Measurements from ENCODE around the gene TEX47. TPM values are rescaled to one million over a fixed set of nuclear protein-coding genes. Genes with fewer than 3 reads are reported as not detected.

Gene TEX47
- total RNA-seq, 1 experiment from 2014 or later, result not detected

DNA sequence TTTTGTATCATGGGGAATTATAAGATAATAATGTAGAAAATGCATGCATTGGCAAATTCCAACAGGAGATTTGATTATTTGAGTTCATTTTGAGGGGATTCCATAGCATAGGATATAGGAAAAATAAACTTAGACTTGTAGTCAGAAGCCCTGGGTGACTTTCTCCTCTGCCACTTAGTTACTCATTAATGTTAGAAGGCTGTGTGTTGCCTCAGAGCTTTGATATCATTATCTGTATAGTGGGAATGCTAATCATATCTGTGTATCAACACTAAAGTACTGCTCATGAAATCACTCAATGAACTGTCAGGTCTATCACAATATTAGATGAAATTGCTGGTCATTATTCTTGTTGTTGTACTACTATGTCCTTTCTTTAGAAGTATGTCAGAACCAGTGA is 23.0 kb upstream of the TEX47 start:
- ATAC-seq (no peak), DNase-seq (ENCODE audit: low read depth, low spot score) (no peak)
- Histone ChIP-seq H3K4me3 (ENCODE audit: low read depth in 2 of 2, low read length in 2 of 2) (no peak overlapping the region), H3K36me3 (ENCODE audit: control insufficient read depth, insufficient read depth, low read length) (no peaks in the 10 kb centered on the region), H3K9me3 (ENCODE audit: control insufficient read depth, insufficient read depth, low read depth, low read length) (no peaks in the 10 kb centered on the region), H3K27ac (ENCODE audit: low read length) (no peak overlapping the region), H3K27me3 (ENCODE audit: control insufficient read depth, insufficient read depth, low read length) (no peaks in the 10 kb centered on the region), H3K4me1 (ENCODE audit: control insufficient read depth, insufficient read depth, low read length) (no peaks in the 10 kb centered on the region)
- POLR2A ChIA-PET, result no interaction called here
- intact Hi-C loops (cut with micrococcal nuclease; ENCODE audit: unreplicated experiment) (no loop called here), in situ Hi-C loops (cut with HindIII; ENCODE audit: low pct_unique_long_range_greater_than_20kb, low sequenced_read_pairs) (no loop called here)
- BruUV-seq (replicated peaks), result no TSS peak
- CTCF ChIA-PET, result no interaction called here
- no peak for TF ChIP-seq POLR2AphosphoS5 (IDR thresholded peaks at IDR 0.05; ENCODE audit: low read depth, low read length)
- no peak for TF ChIP-seq CTCF (IDR thresholded peaks at IDR 0.05)

DNA sequence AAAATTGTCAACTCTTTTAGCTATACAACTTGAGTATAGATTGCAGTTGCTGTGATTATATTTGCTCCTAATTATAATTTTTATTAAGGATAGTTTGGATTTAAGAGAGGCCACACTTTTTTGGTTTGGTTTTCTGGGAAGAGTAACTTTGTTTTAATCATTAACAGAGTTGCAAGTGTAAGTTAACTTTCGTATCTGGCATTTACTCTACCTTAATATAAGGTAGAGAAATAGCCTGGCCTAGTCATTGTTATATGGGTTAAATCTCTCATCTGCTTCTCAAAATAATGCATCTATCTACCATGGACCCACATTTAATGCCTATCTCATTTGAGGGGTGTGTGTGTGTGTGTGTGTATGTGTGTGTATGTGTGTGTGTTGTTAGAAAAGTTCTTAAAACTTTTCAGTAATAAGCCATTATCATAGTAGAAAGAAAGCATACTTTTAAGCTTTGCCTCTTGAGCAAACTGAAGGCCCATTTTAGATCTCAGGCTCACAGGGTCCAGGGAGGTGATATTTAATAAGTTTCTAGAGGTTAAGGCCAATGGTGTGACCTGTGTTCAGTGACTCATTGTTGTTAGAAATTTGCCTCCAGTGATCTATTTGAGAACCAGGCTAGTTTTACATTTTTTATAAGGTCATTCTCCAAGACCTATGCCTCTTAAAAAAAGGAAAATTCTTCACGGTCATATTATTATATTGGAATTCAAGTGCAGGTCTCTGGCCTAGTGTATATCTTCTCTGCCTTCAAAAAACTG is 10.9 kb upstream of the TEX47 start:
- H3K9me3 ChIP-seq (ENCODE audit: control insufficient read depth, insufficient read depth, low read depth, low read length), result no peaks in the 10 kb centered on the region
- H3K27ac ChIP-seq (ENCODE audit: low read length), result no peak overlapping the region
- intact Hi-C loops (cut with micrococcal nuclease; ENCODE audit: unreplicated experiment), result no loop called here
- H3K36me3 ChIP-seq (ENCODE audit: control insufficient read depth, insufficient read depth, low read length), result no peaks in the 10 kb centered on the region
- CTCF ChIA-PET, result no interaction called here
- POLR2A ChIA-PET, result no interaction called here
- ATAC-seq, result no peak
- no TSS peak for BruUV-seq (replicated peaks)
- TF ChIP-seq CTCF (IDR thresholded peaks at IDR 0.05) (no peak), REST (IDR thresholded peaks at IDR 0.05; ENCODE audit: insufficient read depth in 1 of 2, low read depth in 2 of 2, low read length in 1 of 2) (no peak), TCF7L2 (IDR thresholded peaks at IDR 0.05; ENCODE audit: low read depth, low read length) (no peak), SIN3A (IDR thresholded peaks at IDR 0.05; ENCODE audit: borderline replicate concordance, insufficient read depth, low read depth, low read length) (no peak), POLR2AphosphoS5 (IDR thresholded peaks at IDR 0.05; ENCODE audit: low read depth, low read length) (no peak)
- no peaks in the 10 kb centered on the region for H3K4me1 ChIP-seq (ENCODE audit: control insufficient read depth, insufficient read depth, low read length)
- no peak for DNase-seq (ENCODE audit: low read depth, low spot score)
- H3K27me3 ChIP-seq (ENCODE audit: control insufficient read depth, insufficient read depth, low read length), result no peaks in the 10 kb centered on the region
- in situ Hi-C loops (cut with HindIII; ENCODE audit: low pct_unique_long_range_greater_than_20kb, low sequenced_read_pairs), result no loop called here
- no peak overlapping the region for H3K4me3 ChIP-seq (ENCODE audit: low read depth in 2 of 2, low read length in 2 of 2)
